ENCODE results near the gene VPS33A. TPM values are rescaled to one million over a fixed set of nuclear protein-coding genes. Genes with fewer than 3 reads are reported as not detected.

Gene VPS33A
- total and polyA plus RNA-seq, 2 of the 13 experiments (the other 11 are each of a cell fraction or from before 2014, with no cell fraction given), result 11.0 to 43.6 TPM

- peak; percentile 76 for FAIRE-seq
- Histone ChIP-seq H3K27me3 (ENCODE audit: control insufficient read depth in 1 of 2, insufficient read depth in 2 of 2, low read length in 2 of 2) (no peaks in the 10 kb centered on the region), H4K20me1 (ENCODE audit: insufficient read depth, low read length) (no peaks in the 10 kb centered on the region), H3K79me2 (ENCODE audit: insufficient read depth, low read length) (no peaks in the 10 kb centered on the region), H3K4me2 (ENCODE audit: low read depth, low read length) (no peak overlapping the region), H3K4me3 (replicated peaks in 1 of 3; ENCODE audit: insufficient read depth in 1 of 3, low read depth in 2 of 3, low read length in 3 of 3) (no peak overlapping the region), H3K27ac (ENCODE audit: extremely low read length, insufficient read depth, low read length) (no peak overlapping the region), H3K36me3 (replicated peaks in 1 of 2; ENCODE audit: control insufficient read depth in 1 of 2, insufficient read depth in 2 of 2, low read length in 2 of 2) (peaks cover 4 to 27% of the 10 kb centered on the region in 2 experiments; a peak in 4 of 5 replicates), H2AFZ (ENCODE audit: low read length) (no peak overlapping the region), H3K9ac (ENCODE audit: insufficient read depth, low read depth, low read length) (no peak overlapping the region), H3K9me3 (ENCODE audit: low read length) (no peaks in the 10 kb centered on the region), H3K4me1 (ENCODE audit: insufficient read depth, low read length) (peaks cover 6% of the 10 kb centered on the region; the same call in 1 of the 2 replicates)
- peak; percentile 21 for DNase-seq (ENCODE audit: low spot score)
- ChIA-PET CTCF (ENCODE audit: low intra/inter-chr PET ratio, low total read pairs) (no interaction called here), POLR2A (no interaction called here)
- WGBS (ENCODE audit: low lambda C conversion rate), result 56% methylated on average over 4 of the region's 4 CpGs
- intact Hi-C loops (cut with micrococcal nuclease; ENCODE audit: unreplicated experiment) (loop anchor here (2.0 kb wide), 1 partner anchor 50 kb away; no protein-coding TSS in a partner anchor), in situ Hi-C loops (cut with HindIII; ENCODE audit: extremely low pct_ligation_motif_present, low pct_unique_long_range_greater_than_20kb) (no loop called here)
- no TSS peak for BruUV-seq (replicated peaks)
- peak; percentile 82 for ATAC-seq
- TF ChIP-seq RARA (CRISPR knock-in tag; IDR thresholded peaks at IDR 0.05) (no peak), SSRP1 (CRISPR knock-in tag; IDR thresholded peaks at IDR 0.05) (no peak), ZBTB1 (CRISPR knock-in tag; IDR thresholded peaks at IDR 0.05; ENCODE audit: borderline replicate concordance) (no peak), KLF12 (CRISPR knock-in tag; IDR thresholded peaks at IDR 0.05; ENCODE audit: borderline replicate concordance) (no peak), HNF4A (CRISPR knock-in tag; IDR thresholded peaks at IDR 0.05) (peak; percentile 58), ZSCAN9 (CRISPR knock-in tag; IDR thresholded peaks at IDR 0.05; ENCODE audit: borderline replicate concordance) (no peak), ZNF841 (CRISPR knock-in tag; IDR thresholded peaks at IDR 0.05; ENCODE audit: borderline replicate concordance) (no peak), AKAP8 (CRISPR knock-in tag; IDR thresholded peaks at IDR 0.05) (no peak), ZNF792 (CRISPR knock-in tag; IDR thresholded peaks at IDR 0.05) (no peak), CTCF (CRISPR knock-in tag; IDR thresholded peaks at IDR 0.05) (peak; percentile 70), RAD21 (CRISPR knock-in tag; IDR thresholded peaks at IDR 0.05) (no peak), HMGA1 (CRISPR knock-in tag; conservative IDR thresholded peaks at IDR 0.05) (no peak), PRDM10 (CRISPR knock-in tag; IDR thresholded peaks at IDR 0.05; ENCODE audit: low read depth) (no peak), ZSCAN22 (CRISPR knock-in tag; IDR thresholded peaks at IDR 0.05) (no peak), SCMH1 (CRISPR knock-in tag; IDR thresholded peaks at IDR 0.05; ENCODE audit: borderline replicate concordance) (no peak), ZNF879 (CRISPR knock-in tag; IDR thresholded peaks at IDR 0.05) (no peak), XRCC5 (optimal IDR thresholded peaks at IDR 0.05; ENCODE audit: low read length) (peak; percentile 62), THYN1 (CRISPR knock-in tag; IDR thresholded peaks at IDR 0.05; ENCODE audit: borderline replicate concordance, low read depth) (no peak), STAG1 (CRISPR knock-in tag; IDR thresholded peaks at IDR 0.05) (peak; percentile 58), ZNF772 (CRISPR knock-in tag; IDR thresholded peaks at IDR 0.05) (no peak), NR2C2 (CRISPR knock-in tag; IDR thresholded peaks at IDR 0.05; ENCODE audit: borderline replicate concordance) (peak; percentile 72; the same call in 1 of the 2 replicates), CREB1 (IDR thresholded peaks at IDR 0.05) (no peak), CREB1 (CRISPR knock-in tag; IDR thresholded peaks at IDR 0.05) (no peak), NR2F2 (IDR thresholded peaks at IDR 0.05; ENCODE audit: borderline replicate concordance, low read depth) (peak; percentile 86), REL (CRISPR knock-in tag; conservative IDR thresholded peaks at IDR 0.05) (no peak)
These were observed 40.1 kb upstream of the VPS33A start for GRCh38 chr12:122306407-122306806.

All from HepG2 (cell line).